ENCODE measurements around the gene MAN2A2.

GRCh38 chr15:90932660-90932991 is 29.5 kb downstream of the MAN2A2 start:
- TF ChIP-seq CTCF (IDR thresholded peaks at IDR 0.05; ENCODE audit: low read depth, low read length, poor library complexity, severe bottlenecking) (no peak), EZH2phosphoT487 (IDR thresholded peaks at IDR 0.05; ENCODE audit: borderline replicate concordance, low read length) (no peak)

All from DOHH2 (cell line).